ENCODE data around the gene TEX29.

Gene TEX29

DNA sequence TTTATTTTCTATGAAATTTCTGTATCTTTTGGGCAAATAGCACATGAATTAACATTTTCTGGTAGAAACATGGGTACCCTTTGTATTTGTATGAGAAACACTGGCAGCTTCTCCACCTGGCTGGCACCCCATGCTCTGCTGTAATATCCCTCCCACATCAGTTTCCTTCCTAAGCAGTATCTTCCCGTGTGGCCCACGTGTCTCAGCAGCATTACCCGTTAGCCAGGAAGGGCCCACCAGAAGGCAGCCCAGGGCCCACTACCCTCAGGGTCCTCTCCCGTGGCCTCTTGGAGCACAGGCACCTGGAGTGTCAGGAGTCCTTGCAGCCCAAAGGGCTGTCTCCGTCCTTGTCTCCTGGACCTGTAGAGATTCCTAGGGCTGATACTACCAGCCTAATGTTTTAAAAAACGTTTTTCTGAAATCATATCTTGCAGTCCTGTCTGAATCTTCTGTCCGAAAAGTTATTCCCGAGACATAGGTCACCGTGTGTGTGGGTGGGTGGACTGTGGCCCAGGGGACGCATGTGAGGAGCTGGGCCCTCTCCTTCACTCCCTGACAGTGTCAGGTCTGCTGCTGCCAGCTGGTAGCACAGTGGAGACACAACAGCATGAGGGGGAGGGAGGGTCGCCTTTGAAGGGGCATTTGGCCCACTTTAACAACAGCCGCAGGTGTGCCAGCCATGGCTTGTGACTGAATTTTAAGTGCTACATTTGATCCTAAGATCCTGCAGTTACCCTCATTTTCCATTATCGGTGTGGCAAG is 22.0 kb upstream of the TEX29 start:
- no peak for DNase-seq
- Histone ChIP-seq H3K36me3 (replicated peaks; ENCODE audit: insufficient read depth, low read length) (no peaks in the 10 kb centered on the region), H3K4me2 (ENCODE audit: low read depth, low read length) (no peak overlapping the region), H3K27me3 (replicated peaks; ENCODE audit: insufficient read depth, low read length) (no peaks in the 10 kb centered on the region), H3F3A (ENCODE audit: insufficient read depth, low read length) (no peaks in the 10 kb centered on the region), H3K4me1 (ENCODE audit: low read length) (peaks cover 13% of the 10 kb centered on the region), H3K79me2 (ENCODE audit: low read length) (no peaks in the 10 kb centered on the region), H3K27ac (ENCODE audit: low read length) (no peak overlapping the region), H3K9me2 (replicated peaks; ENCODE audit: insufficient read depth, low read length) (no peaks in the 10 kb centered on the region), H3K4me3 (ENCODE audit: low read length) (no peak overlapping the region), H3K9ac (ENCODE audit: low read length) (no peak overlapping the region), H4K20me1 (ENCODE audit: insufficient read depth, low read length) (no peaks in the 10 kb centered on the region), H3K9me3 (replicated peaks; ENCODE audit: insufficient read depth, low read length) (0 out of 2 replicates have a peak, but pooled peaks cover 3% of the 10 kb centered on the region), H2AFZ (ENCODE audit: low read length) (no peak overlapping the region)
- TF ChIP-seq EZH2 (optimal IDR thresholded peaks at IDR 0.05; ENCODE audit: low read depth, low read length) = no peak
- TF ChIP-seq EZH2phosphoT487 (IDR thresholded peaks at IDR 0.05; ENCODE audit: low read length) = no peak
- TF ChIP-seq, protein P1, sequence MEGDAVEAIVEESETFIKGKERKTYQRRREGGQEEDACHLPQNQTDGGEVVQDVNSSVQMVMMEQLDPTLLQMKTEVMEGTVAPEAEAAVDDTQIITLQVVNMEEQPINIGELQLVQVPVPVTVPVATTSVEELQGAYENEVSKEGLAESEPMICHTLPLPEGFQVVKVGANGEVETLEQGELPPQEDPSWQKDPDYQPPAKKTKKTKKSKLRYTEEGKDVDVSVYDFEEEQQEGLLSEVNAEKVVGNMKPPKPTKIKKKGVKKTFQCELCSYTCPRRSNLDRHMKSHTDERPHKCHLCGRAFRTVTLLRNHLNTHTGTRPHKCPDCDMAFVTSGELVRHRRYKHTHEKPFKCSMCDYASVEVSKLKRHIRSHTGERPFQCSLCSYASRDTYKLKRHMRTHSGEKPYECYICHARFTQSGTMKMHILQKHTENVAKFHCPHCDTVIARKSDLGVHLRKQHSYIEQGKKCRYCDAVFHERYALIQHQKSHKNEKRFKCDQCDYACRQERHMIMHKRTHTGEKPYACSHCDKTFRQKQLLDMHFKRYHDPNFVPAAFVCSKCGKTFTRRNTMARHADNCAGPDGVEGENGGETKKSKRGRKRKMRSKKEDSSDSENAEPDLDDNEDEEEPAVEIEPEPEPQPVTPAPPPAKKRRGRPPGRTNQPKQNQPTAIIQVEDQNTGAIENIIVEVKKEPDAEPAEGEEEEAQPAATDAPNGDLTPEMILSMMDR (IDR thresholded peaks at IDR 0.05; ENCODE audit: low read length) = no peak

DNA sequence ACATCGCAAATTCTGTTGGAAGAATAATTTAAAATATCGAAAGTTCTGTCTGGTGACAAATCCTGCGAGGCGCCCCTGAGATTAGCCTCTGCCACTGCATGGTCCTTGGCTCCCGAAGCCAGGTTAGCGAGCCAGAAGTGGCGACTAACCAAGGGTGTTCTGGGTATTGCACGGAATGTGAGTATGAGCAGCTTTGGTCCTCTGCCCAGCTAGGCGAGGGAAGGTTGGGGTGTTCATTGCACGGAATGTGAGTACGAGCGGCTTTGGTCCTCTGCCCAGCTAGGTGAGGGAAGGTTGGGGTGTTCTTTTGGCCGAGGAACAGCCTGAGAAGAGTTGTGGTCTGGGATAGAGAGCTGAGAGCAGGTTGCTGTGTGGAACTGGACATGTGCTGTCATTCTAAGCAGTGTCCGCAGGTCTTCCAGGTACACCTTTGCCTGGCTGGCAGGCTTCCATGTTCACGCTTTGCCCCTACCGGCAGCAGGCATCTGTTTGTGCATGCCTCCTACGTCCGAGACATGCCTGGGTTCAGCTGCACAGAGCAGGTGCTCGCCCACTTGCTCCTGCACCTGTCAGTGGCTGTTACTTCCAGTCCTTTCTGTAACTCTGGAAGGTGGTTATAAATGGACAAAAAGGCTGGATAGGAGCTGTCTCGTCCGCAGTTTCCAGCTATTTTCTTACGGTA is 18.3 kb upstream of the TEX29 start:
- Histone ChIP-seq H3K36me3 (replicated peaks; ENCODE audit: insufficient read depth, low read length) (0 out of 2 replicates have a peak, but pooled peaks cover 4% of the 10 kb centered on the region), H3K27me3 (replicated peaks; ENCODE audit: insufficient read depth, low read length) (no peaks in the 10 kb centered on the region), H3K9ac (ENCODE audit: low read length) (no peak overlapping the region), H3K9me2 (replicated peaks; ENCODE audit: insufficient read depth, low read length) (no peaks in the 10 kb centered on the region), H3K4me3 (ENCODE audit: low read length) (no peak overlapping the region), H3K79me2 (ENCODE audit: low read length) (no peaks in the 10 kb centered on the region), H3K4me2 (ENCODE audit: low read depth, low read length) (no peak overlapping the region), H2AFZ (ENCODE audit: low read length) (no peak overlapping the region), H4K20me1 (ENCODE audit: insufficient read depth, low read length) (no peaks in the 10 kb centered on the region), H3K4me1 (ENCODE audit: low read length) (no peaks in the 10 kb centered on the region), H3K27ac (ENCODE audit: low read length) (no peak overlapping the region), H3K9me3 (replicated peaks; ENCODE audit: insufficient read depth, low read length) (no peaks in the 10 kb centered on the region), H3F3A (ENCODE audit: insufficient read depth, low read length) (no peaks in the 10 kb centered on the region)
- TF ChIP-seq EZH2 (optimal IDR thresholded peaks at IDR 0.05; ENCODE audit: low read depth, low read length) = no peak
- TF ChIP-seq EZH2phosphoT487 (IDR thresholded peaks at IDR 0.05; ENCODE audit: low read length) = no peak
- TF ChIP-seq, protein P1 (IDR thresholded peaks at IDR 0.05; ENCODE audit: low read length) = no peak
- no peak for DNase-seq

DNA sequence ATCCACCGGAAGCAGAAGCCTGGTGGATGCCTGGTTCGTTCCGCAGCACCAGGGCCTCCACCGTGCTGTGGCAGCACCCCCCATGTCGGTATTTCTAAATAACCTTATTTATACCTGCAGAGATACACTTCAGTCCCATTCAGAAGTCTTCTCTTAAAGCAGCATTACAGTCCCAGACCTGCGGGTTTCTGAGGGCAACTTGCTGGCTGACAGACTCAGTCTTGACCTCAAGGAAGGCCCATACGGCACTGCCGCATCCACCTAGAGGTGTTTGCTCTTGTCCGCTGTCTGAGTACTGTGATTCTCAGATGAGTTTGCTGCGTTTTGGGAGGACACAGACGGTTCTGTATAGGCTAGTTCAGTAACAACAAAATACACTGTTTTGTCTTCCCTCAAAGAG is 16.9 kb upstream of the TEX29 start:
- DNase-seq = no peak
- H3K9me3 ChIP-seq (replicated peaks; ENCODE audit: insufficient read depth, low read length) = no peaks in the 10 kb centered on the region
- no peaks in the 10 kb centered on the region for H3F3A ChIP-seq (ENCODE audit: insufficient read depth, low read length)
- no peak overlapping the region for H2AFZ ChIP-seq (ENCODE audit: low read length)
- H3K36me3 ChIP-seq (replicated peaks; ENCODE audit: insufficient read depth, low read length) = 0 out of 2 replicates have a peak, but pooled peaks cover 4% of the 10 kb centered on the region
- H3K4me2 ChIP-seq (ENCODE audit: low read depth, low read length) = no peak overlapping the region
- H4K20me1 ChIP-seq (ENCODE audit: insufficient read depth, low read length) = no peaks in the 10 kb centered on the region
- H3K27me3 ChIP-seq (replicated peaks; ENCODE audit: insufficient read depth, low read length) = no peaks in the 10 kb centered on the region
- H3K4me3 ChIP-seq (ENCODE audit: low read length) = no peak overlapping the region
- TF ChIP-seq EZH2phosphoT487 (IDR thresholded peaks at IDR 0.05; ENCODE audit: low read length) (no peak), EZH2 (optimal IDR thresholded peaks at IDR 0.05; ENCODE audit: low read depth, low read length) (no peak)
- TF ChIP-seq, protein P1 (IDR thresholded peaks at IDR 0.05; ENCODE audit: low read length) = no peak
- no peak overlapping the region for H3K9ac ChIP-seq (ENCODE audit: low read length)
- H3K9me2 ChIP-seq (replicated peaks; ENCODE audit: insufficient read depth, low read length) = no peaks in the 10 kb centered on the region
- no peaks in the 10 kb centered on the region for H3K79me2 ChIP-seq (ENCODE audit: low read length)
- H3K27ac ChIP-seq (ENCODE audit: low read length) = no peak overlapping the region
- H3K4me1 ChIP-seq (ENCODE audit: low read length) = no peaks in the 10 kb centered on the region

Data from MM.1S (cell line).